Measurements from ENCODE around the gene ELL. TPM values are rescaled to one million over a fixed set of nuclear protein-coding genes. Genes with fewer than 3 reads are reported as not detected.
A peak's percentile ranks its signal among the peaks of the same experiment; 100 is the strongest.

Gene ELL
- total RNA-seq, 4 donors from 2014 or later, result 16.2 to 72.2 (median 18.0) TPM

- Histone ChIP-seq H3K4me1 (peaks cover 26 to 60% (median 40%) of the 10 kb centered on the region in 4 donors), H3K9me3 (no peaks in the 10 kb centered on the region), H3K36me3 (no peaks in the 10 kb centered on the region), H3K27me3 (no peaks in the 10 kb centered on the region), H3K27ac (peak overlapping the region; percentile 59 to 82 (median 66)), H3K4me3 (no peak overlapping the region)
- intact Hi-C loops (cut with DNase I; ENCODE audit: low total_unique reads) (no loop called here), in situ Hi-C loops (cut with MboI; ENCODE audit: low pct_ligation_motif_present in 1 of 4, low pct_unique_long_range_greater_than_20kb in 1 of 4, low sequenced_read_pairs in 3 of 4) (no loop called here)
- DNase-seq, result peak; percentile 55
- 62 to 72% methylated on average over 6 to 16 of the region's 18 CpGs for WGBS, 2 donors (ENCODE audit: low coverage in 1 of 2)
- no peak for TF ChIP-seq POLR2AphosphoS5 (IDR thresholded peaks at IDR 0.05)
- no peak for TF ChIP-seq EP300 (IDR thresholded peaks at IDR 0.05; ENCODE audit: low read depth)
- TF ChIP-seq, protein P1, sequence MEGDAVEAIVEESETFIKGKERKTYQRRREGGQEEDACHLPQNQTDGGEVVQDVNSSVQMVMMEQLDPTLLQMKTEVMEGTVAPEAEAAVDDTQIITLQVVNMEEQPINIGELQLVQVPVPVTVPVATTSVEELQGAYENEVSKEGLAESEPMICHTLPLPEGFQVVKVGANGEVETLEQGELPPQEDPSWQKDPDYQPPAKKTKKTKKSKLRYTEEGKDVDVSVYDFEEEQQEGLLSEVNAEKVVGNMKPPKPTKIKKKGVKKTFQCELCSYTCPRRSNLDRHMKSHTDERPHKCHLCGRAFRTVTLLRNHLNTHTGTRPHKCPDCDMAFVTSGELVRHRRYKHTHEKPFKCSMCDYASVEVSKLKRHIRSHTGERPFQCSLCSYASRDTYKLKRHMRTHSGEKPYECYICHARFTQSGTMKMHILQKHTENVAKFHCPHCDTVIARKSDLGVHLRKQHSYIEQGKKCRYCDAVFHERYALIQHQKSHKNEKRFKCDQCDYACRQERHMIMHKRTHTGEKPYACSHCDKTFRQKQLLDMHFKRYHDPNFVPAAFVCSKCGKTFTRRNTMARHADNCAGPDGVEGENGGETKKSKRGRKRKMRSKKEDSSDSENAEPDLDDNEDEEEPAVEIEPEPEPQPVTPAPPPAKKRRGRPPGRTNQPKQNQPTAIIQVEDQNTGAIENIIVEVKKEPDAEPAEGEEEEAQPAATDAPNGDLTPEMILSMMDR (IDR thresholded peaks at IDR 0.05), result no peak
- no peak for TF ChIP-seq POLR2A (IDR thresholded peaks at IDR 0.05)
Measured at GRCh38 chr19:18425515-18426415, 96.1 kb downstream of the ELL start.

DNA sequence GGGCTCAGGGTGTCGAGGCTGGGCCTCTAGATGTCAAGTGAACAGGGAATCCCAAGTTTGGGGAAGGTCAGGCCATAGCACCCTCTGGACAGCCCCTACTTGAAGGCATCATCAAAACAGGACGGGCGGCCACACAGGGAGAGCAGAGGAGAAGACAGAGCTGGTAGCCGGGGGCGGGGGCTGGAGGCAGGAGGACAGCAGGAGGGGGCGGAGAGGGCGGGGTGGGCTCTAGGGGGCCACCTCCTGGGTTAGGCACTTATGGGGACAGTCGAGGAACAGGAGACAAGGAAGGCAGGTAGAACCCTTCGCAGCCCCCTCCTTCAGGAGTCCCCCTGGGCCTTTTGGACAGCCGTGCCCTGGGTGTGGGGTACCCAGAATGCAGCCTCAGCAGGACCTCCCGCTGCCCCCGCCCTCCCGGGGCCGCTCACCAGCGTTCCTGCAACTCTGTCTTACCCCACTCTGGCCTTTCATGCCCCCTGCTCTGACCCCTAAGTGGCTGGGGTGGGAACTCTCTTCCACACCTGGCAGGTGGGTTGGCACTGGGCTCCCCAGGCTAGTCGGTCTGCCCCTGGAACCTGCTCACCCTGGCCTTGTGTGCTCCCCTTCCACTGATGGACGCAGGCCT lies 96.9 kb downstream of the ELL start:
- TF ChIP-seq EP300 (IDR thresholded peaks at IDR 0.05; ENCODE audit: low read depth), result no peak
- TF ChIP-seq, protein P1 (IDR thresholded peaks at IDR 0.05), result no peak
- TF ChIP-seq POLR2AphosphoS5 (IDR thresholded peaks at IDR 0.05), result no peak
- TF ChIP-seq POLR2A (IDR thresholded peaks at IDR 0.05), result no peak
- DNase-seq, result no peak
- Histone ChIP-seq H3K9me3 (no peaks in the 10 kb centered on the region), H3K4me3 (no peak overlapping the region), H3K4me1 (peaks cover 26 to 68% (median 48%) of the 10 kb centered on the region in 4 donors), H3K27ac (peak overlapping the region; percentile 59 to 82 (median 66)), H3K27me3 (no peaks in the 10 kb centered on the region), H3K36me3 (no peaks in the 10 kb centered on the region)
- intact Hi-C loops (cut with DNase I; ENCODE audit: low total_unique reads), result no loop called here
- in situ Hi-C loops (cut with MboI; ENCODE audit: low pct_ligation_motif_present in 1 of 4, low pct_unique_long_range_greater_than_20kb in 1 of 4, low sequenced_read_pairs in 3 of 4), result loop anchor here in 1 of 4 donors (25.0 kb wide), 1 partner anchor 163 kb away; the partner anchor contains the start of gene IQCN
- WGBS, 2 donors (ENCODE audit: low coverage in 1 of 2), result 40 to 88% methylated on average over 1 to 16 of the region's 17 CpGs

DNA sequence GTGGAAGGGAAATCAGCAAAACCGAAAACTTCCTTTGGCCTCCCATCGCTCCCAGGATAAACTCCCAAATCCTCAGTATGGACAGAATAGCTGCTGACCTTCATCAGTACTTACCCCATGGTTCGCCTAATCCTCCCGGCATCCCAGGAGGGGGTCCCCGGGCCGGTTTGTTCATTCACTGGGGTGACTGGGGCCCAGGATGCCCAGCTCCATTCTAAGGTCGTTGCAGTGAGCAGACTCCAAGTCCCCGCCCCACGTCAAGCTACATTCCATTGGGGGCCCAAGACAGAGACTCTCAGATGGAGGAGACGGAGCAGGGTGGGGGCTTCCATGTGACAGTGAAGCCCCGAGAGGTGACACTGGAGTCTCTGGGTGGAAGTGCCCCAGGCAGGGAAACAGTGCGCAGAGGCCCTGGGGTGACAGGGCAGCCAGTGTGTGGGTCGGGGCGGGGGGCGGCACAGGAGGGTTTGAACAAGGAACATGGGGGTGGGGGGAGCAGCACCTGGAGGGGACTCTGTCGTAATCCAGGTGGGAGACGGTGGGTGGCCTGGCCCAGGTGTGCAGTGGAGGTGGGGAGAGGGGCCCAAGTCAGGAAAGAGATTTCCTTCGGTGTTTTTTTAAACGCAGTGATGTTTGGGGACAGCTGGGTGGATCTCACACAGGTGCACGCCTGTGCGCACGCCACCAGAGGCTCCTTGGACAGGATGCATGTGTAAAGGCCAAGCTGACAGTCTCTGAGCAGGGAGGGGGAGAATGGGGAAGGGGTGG lies 97.6 kb downstream of the ELL start:
- TF ChIP-seq POLR2AphosphoS5 (IDR thresholded peaks at IDR 0.05) (no peak), POLR2A (IDR thresholded peaks at IDR 0.05) (no peak), EP300 (IDR thresholded peaks at IDR 0.05; ENCODE audit: low read depth) (no peak)
- TF ChIP-seq, protein P1 (IDR thresholded peaks at IDR 0.05), result no peak
- no peak for DNase-seq
- H3K4me3 ChIP-seq, result no peak overlapping the region
- H3K27me3 ChIP-seq, result no peaks in the 10 kb centered on the region
- H3K9me3 ChIP-seq, result no peaks in the 10 kb centered on the region
- intact Hi-C loops (cut with DNase I; ENCODE audit: low total_unique reads), result no loop called here
- 67% methylated on average over 20 of the region's 22 CpGs; no CpG with 5 or more reads in 1 of the 2 donors for WGBS, 2 donors (ENCODE audit: low coverage in 1 of 2)
- no peaks in the 10 kb centered on the region for H3K36me3 ChIP-seq
- in situ Hi-C loops (cut with MboI; ENCODE audit: low pct_ligation_motif_present in 1 of 4, low pct_unique_long_range_greater_than_20kb in 1 of 4, low sequenced_read_pairs in 3 of 4), result loop anchor here in 1 of 4 donors (25.0 kb wide), 1 partner anchor 162 kb away; the partner anchor contains the start of gene IQCN
- H3K4me1 ChIP-seq, result peaks cover 21 to 64% (median 46%) of the 10 kb centered on the region in 4 donors
- peak overlapping the region; percentile 7 to 82 (median 49) for H3K27ac ChIP-seq

Measured in transverse colon (tissue), 4 donors.